Prostate gland (tissue), 2 donors: ENCODE results near the gene ATAD2B.

Source experiments
- CTCF ChIP-seq, 4 experiments: fragments of 200-600 bp in 2 of 4; fragments of 450-650 bp in 2 of 4; sonication (generic) in 2 of 4; IDR thresholded peaks; 1 replicate in 3 of 4; 2 replicates in 1 of 4; pipeline ENCODE4 v1.5.1; 2016 to 2019; ENCODE audit warnings: antibody characterized with exemption in 4 of 4, mild to moderate bottlenecking in 2 of 4, moderate library complexity in 2 of 4
- POLR2A ChIP-seq: fragments of 450-650 bp; IDR thresholded peaks from one replicate; pipeline ENCODE4 v1.6.1; 2016; ENCODE audit warnings: antibody characterized with exemption, mild to moderate bottlenecking

- no peak for TF ChIP-seq CTCF (IDR thresholded peaks at IDR 0.05)
- no peak for TF ChIP-seq POLR2A
These were observed 120.7 kb downstream of the ATAD2B start for GRCh38 chr2:23806201-23806600.
